Islet precursor cell (in vitro differentiated cells): ENCODE data around the gene DIPK1A.
"Not testable (repeated sequence)": the region's sequence is repeated elsewhere in the genome, so short reads cannot be mapped to it uniquely, and the experiment has no call there.

ENCODE experiments used
- DNase-seq: peaks from one replicate; pipeline ENCODE4 v3.0.0-alpha.2; 2018

The DIPK1A gene

GRCh38 chr1:92913093-92913819 lies 48.0 kb downstream of the DIPK1A start:
- no peak for DNase-seq

GRCh38 chr1:92910081-92910480 lies 51.2 kb downstream of the DIPK1A start:
- DNase-seq: no peak

GRCh38 chr1:92909321-92909720 lies 51.9 kb downstream of the DIPK1A start:
- DNase-seq: no peak

GRCh38 chr1:92907949-92908684 lies 53.1 kb downstream of the DIPK1A start:
- DNase-seq: no peak

GRCh38 chr1:92903765-92904164 lies 57.5 kb downstream of the DIPK1A start:
- DNase-seq: no peak

GRCh38 chr1:92902406-92902744 lies 58.9 kb downstream of the DIPK1A start:
- no peak for DNase-seq

- DNase-seq: no peak
Observed at GRCh38 chr1:92901699-92902405, 59.4 kb downstream of the DIPK1A start.

GRCh38 chr1:92901126-92901525 lies 60.1 kb downstream of the DIPK1A start:
- no peak for DNase-seq

GRCh38 chr1:92900539-92900938 lies 60.7 kb downstream of the DIPK1A start:
- no peak for DNase-seq

- DNase-seq: no peak
Observed at GRCh38 chr1:92899780-92900179, 61.5 kb downstream of the DIPK1A start.

GRCh38 chr1:92898053-92898452 lies 63.2 kb downstream of the DIPK1A start:
- not testable (repeated sequence) for DNase-seq

- no peak for DNase-seq
Observed at GRCh38 chr1:92887465-92887864, 73.8 kb downstream of the DIPK1A start.

- DNase-seq: no peak
Observed at GRCh38 chr1:92886886-92887419, 74.3 kb downstream of the DIPK1A start.

GRCh38 chr1:92884195-92884594 lies 77.1 kb downstream of the DIPK1A start:
- DNase-seq: no peak

GRCh38 chr1:92883297-92883696 lies 78.0 kb downstream of the DIPK1A start:
- DNase-seq: no peak

GRCh38 chr1:92882819-92883218 lies 78.4 kb downstream of the DIPK1A start:
- DNase-seq: no peak

GRCh38 chr1:92881391-92881790 lies 79.9 kb downstream of the DIPK1A start:
- DNase-seq: no peak

- no peak for DNase-seq
Observed at GRCh38 chr1:92879316-92879968, 81.8 kb downstream of the DIPK1A start.

GRCh38 chr1:92877792-92878191 lies 83.5 kb downstream of the DIPK1A start:
- no peak for DNase-seq

- no peak for DNase-seq
Observed at GRCh38 chr1:92877081-92877711, 84.1 kb downstream of the DIPK1A start.

- no peak for DNase-seq
Observed at GRCh38 chr1:92876351-92876750, 84.9 kb downstream of the DIPK1A start.

GRCh38 chr1:92874987-92875386 lies 86.3 kb downstream of the DIPK1A start:
- DNase-seq: no peak

GRCh38 chr1:92872719-92873118 lies 88.5 kb downstream of the DIPK1A start:
- DNase-seq: no peak
